GM23338 (cell line): ENCODE measurements around the gene OSBPL6. TPM values are rescaled to one million over a fixed set of nuclear protein-coding genes. Genes with fewer than 3 reads are reported as not detected.

Source experiments
- ATAC-seq: fragments of 200-7000 bp; cut with Tn5 transposase; 3 replicates; pipeline ENCODE4 v1.9.1; 2020
- DNase-seq: peaks from one replicate; pipeline ENCODE4 v3.0.0-alpha.2; 2015; ENCODE audit warnings: low spot score
- H2AFZ ChIP-seq: fragments of 200-600 bp; sonication (generic); 2 replicates; pipeline ENCODE4 v1.8.0; 2016; ENCODE audit warnings: antibody characterized with exemption, mild to moderate bottlenecking, moderate library complexity
- H3F3A ChIP-seq: fragments of 200-600 bp; sonication (generic); replicated peaks from 2 replicates; pipeline ENCODE4 v1.8.0; 2017; ENCODE audit warnings: antibody characterized with exemption, mixed run types, low read depth
- H3K27ac ChIP-seq: fragments of 200-600 bp; sonication (generic); 2 replicates; pipeline ENCODE4 v1.6.1; 2016; ENCODE audit warnings: low read depth
- H3K27me3 ChIP-seq: fragments of 200-600 bp; sonication (generic); 2 replicates; pipeline ENCODE4 v1.8.0; 2016; ENCODE audit warnings: mild to moderate bottlenecking, mixed run types, moderate library complexity; ENCODE audit not compliant: insufficient read depth
- H3K36me3 ChIP-seq: fragments of 200-600 bp; sonication (generic); 2 replicates; pipeline ENCODE4 v1.8.0; 2016; ENCODE audit warnings: mild to moderate bottlenecking; ENCODE audit not compliant: insufficient read depth
- H3K4me1 ChIP-seq: fragments of 200-600 bp; sonication (generic); 2 replicates; pipeline ENCODE4 v1.8.0; 2016; ENCODE audit warnings: mild to moderate bottlenecking, moderate library complexity; ENCODE audit not compliant: insufficient read depth
- H3K4me2 ChIP-seq: fragments of 200-600 bp; sonication (generic); 2 replicates; pipeline ENCODE4 v1.7.1; 2017; ENCODE audit warnings: mixed run types
- H3K4me3 ChIP-seq: fragments of 200-600 bp; sonication (generic); 2 replicates; pipeline ENCODE4 v1.6.1; 2016; ENCODE audit warnings: mixed run types
- H3K79me2 ChIP-seq: fragments of 200-600 bp; sonication (generic); replicated peaks from 2 replicates; pipeline ENCODE4 v1.8.0; 2017; ENCODE audit warnings: mild to moderate bottlenecking; ENCODE audit not compliant: insufficient read depth
- H3K9me2 ChIP-seq: fragments of 200-600 bp; sonication (generic); 2 replicates; pipeline ENCODE4 v1.8.0; 2017; ENCODE audit not compliant: insufficient read depth
- H4K20me1 ChIP-seq: fragments of 200-600 bp; sonication (generic); replicated peaks from 2 replicates; pipeline ENCODE4 v1.8.0; 2017; ENCODE audit warnings: mild to moderate bottlenecking; ENCODE audit not compliant: insufficient read depth
- H3K27ac Mint-ChIP-seq: 2 replicates; pipeline ENCODE4 v1.8.0; 2020; ENCODE audit warnings: inconsistent platforms, mild to moderate bottlenecking, moderate library complexity, mixed read lengths
- H3K27me3 Mint-ChIP-seq: 3 replicates; pipeline ENCODE4 v1.8.0; 2022; ENCODE audit warnings: low read depth, mild to moderate bottlenecking, moderate library complexity, mixed read lengths, inconsistent platforms; ENCODE audit not compliant: insufficient read depth, poor library complexity
- H3K36me3 Mint-ChIP-seq: 3 replicates; pipeline ENCODE4 v1.8.0; 2021; ENCODE audit warnings: low read depth, mild to moderate bottlenecking, inconsistent platforms, moderate library complexity, mixed read lengths
- H3K4me1 Mint-ChIP-seq: 3 replicates; pipeline ENCODE4 v1.8.0; 2020; ENCODE audit warnings: mild to moderate bottlenecking, inconsistent platforms, mixed read lengths
- H3K4me3 Mint-ChIP-seq: 3 replicates; pipeline ENCODE4 v1.8.0; 2021; ENCODE audit warnings: moderate library complexity, mild to moderate bottlenecking, inconsistent platforms, mixed read lengths
- H3K9me3 Mint-ChIP-seq: 3 replicates; pipeline ENCODE4 v1.8.0; 2020; ENCODE audit warnings: moderate library complexity, mild to moderate bottlenecking, inconsistent platforms, mixed read lengths
- CREB1 ChIP-seq: fragments of 250-450 bp; sonication (Bioruptor Pico); IDR thresholded peaks from 2 replicates; pipeline ENCODE4 v1.5.0; 2020; ENCODE audit warnings: low read depth, mild to moderate bottlenecking, moderate library complexity
- CTCF ChIP-seq, 2 experiments: fragments of 200-600 bp in 1 of 2; sonication (generic) in 1 of 2; conservative IDR thresholded peaks; 2 replicates each; pipeline versions ENCODE4 v1.5.1 to v1.6.1; 2016 to 2017; ENCODE audit warnings: antibody characterized with exemption in 2 of 2, low read depth in 2 of 2, mild to moderate bottlenecking in 2 of 2, moderate library complexity in 1 of 2
- EZH2 ChIP-seq: fragments of 200-600 bp; sonication (generic); IDR thresholded peaks from one replicate; pipeline ENCODE4 v1.8.0; 2017; ENCODE audit warnings: antibody characterized with exemption, mild to moderate bottlenecking, low read depth; ENCODE audit not compliant: unreplicated experiment
- EZH2phosphoT487 ChIP-seq: fragments of 200-600 bp; sonication (generic); IDR thresholded peaks from one replicate; pipeline ENCODE4 v1.8.1; 2018; ENCODE audit warnings: antibody characterized with exemption; ENCODE audit not compliant: unreplicated experiment
- JUNB ChIP-seq: IDR thresholded peaks from one replicate; pipeline ENCODE4 v1.6.1; 2016; ENCODE audit warnings: antibody characterized with exemption; ENCODE audit not compliant: unreplicated experiment
- NANOG ChIP-seq: IDR thresholded peaks from 2 replicates; pipeline ENCODE4 v1.6.1; 2016; ENCODE audit warnings: antibody characterized with exemption, borderline replicate concordance
- STAT1 ChIP-seq: IDR thresholded peaks from one replicate; pipeline ENCODE4 v1.6.1; 2016; ENCODE audit warnings: antibody characterized with exemption; ENCODE audit not compliant: unreplicated experiment
- ZNF114 ChIP-seq: fragments of 250-450 bp; sonication (Bioruptor Pico); IDR thresholded peaks from 2 replicates; pipeline ENCODE4 v1.5.0; 2020; ENCODE audit warnings: mild to moderate bottlenecking, moderate library complexity
- ZNF331 ChIP-seq: fragments of 250-450 bp; sonication (Bioruptor Pico); IDR thresholded peaks from 2 replicates; pipeline ENCODE4 v1.5.0; 2020; ENCODE audit warnings: low read depth, mild to moderate bottlenecking, moderate library complexity
- ZNF462 ChIP-seq: fragments of 250-450 bp; sonication (Bioruptor Pico); IDR thresholded peaks from 2 replicates; pipeline ENCODE4 v1.5.0; 2020; ENCODE audit warnings: mild to moderate bottlenecking, moderate library complexity
- polyA plus RNA-seq: library from polyadenylated mRNA; unstranded; fragments of >200 nt; fragmentation: Nextera tagmentation; extraction: Ambion mirVana; gene quantifications from 2 replicates; pipeline ENCODE4 v1.2.1, GENCODE V29; 2016
- total RNA-seq: library from RNA; depleted of rRNA; stranded (reverse); fragments of >200 nt; shearing (Covaris generic); gene quantifications from 2 replicates; pipeline ENCODE4 v1.2.3, GENCODE V29; 2014

OSBPL6 gene
- total and polyA plus RNA-seq, 2 experiments from 2014 or later, result 6.0 to 8.5 TPM

GRCh38 chr2:178449700-178450523 is 255.6 kb downstream of the OSBPL6 start:
- TF ChIP-seq CTCF (conservative IDR thresholded peaks at IDR 0.05; ENCODE audit: low read depth in 2 of 2), result no peak
- TF ChIP-seq ZNF114 (CRISPR knock-in tag), result no peak
- TF ChIP-seq EZH2phosphoT487, result no peak
- TF ChIP-seq EZH2, result no peak
- no peak for TF ChIP-seq CREB1
- no peak for TF ChIP-seq NANOG
- TF ChIP-seq JUNB, result no peak
- no peak for TF ChIP-seq ZNF331 (CRISPR knock-in tag)
- TF ChIP-seq ZNF462 (CRISPR knock-in tag), result no peak
- no peak for TF ChIP-seq STAT1
- H3K79me2 ChIP-seq, result peaks cover 31% of the 10 kb centered on the region
- ATAC-seq, result no peak
- Mint-ChIP-seq H3K4me1 (peaks cover 18% of the 10 kb centered on the region), H3K27ac (peak overlapping the region; percentile 75), H3K4me3 (peak overlapping the region; percentile 87), H3K36me3 (peaks cover 37% of the 10 kb centered on the region), H3K27me3 (peaks cover 7% of the 10 kb centered on the region), H3K9me3 (no peaks in the 10 kb centered on the region)
- H4K20me1 ChIP-seq, result peaks cover 7% of the 10 kb centered on the region
- peak overlapping the region; percentile 94 for H3K27ac ChIP-seq
- H3K9me2 ChIP-seq, result 0 out of 2 replicates have a peak, but pooled peaks cover 2% of the 10 kb centered on the region
- H2AFZ ChIP-seq, result peak overlapping the region; percentile 63; the same call in 1 of the 2 replicates
- no peak for DNase-seq
- H3F3A ChIP-seq, result 0 out of 2 replicates have a peak, but pooled peaks cover 4% of the 10 kb centered on the region
- H3K36me3 ChIP-seq, result peaks cover 21% of the 10 kb centered on the region; the same call in 1 of the 2 replicates
- H3K4me2 ChIP-seq, result peak overlapping the region; percentile 92
- peaks cover 9% of the 10 kb centered on the region for H3K4me1 ChIP-seq
- H3K27me3 ChIP-seq, result no peaks in the 10 kb centered on the region
- peak overlapping the region; percentile 80 for H3K4me3 ChIP-seq
